PC-3 (cell line): ENCODE measurements around the gene ZACN.
"Not testable (repeated sequence)": the region's sequence is repeated elsewhere in the genome, so short reads cannot be mapped to it uniquely, and the experiment has no call there.

Experiments
- CTCF ChIP-seq: fragments of 300-600 bp; sonication (generic); conservative IDR thresholded peaks from 2 replicates; pipeline ENCODE4 v1.5.1; 2017; ENCODE audit warnings: antibody characterized with exemption, low read depth, mild to moderate bottlenecking, low read length
- EZH2 ChIP-seq: fragments of 300-600 bp; sonication (generic); IDR thresholded peaks from one replicate; pipeline ENCODE4 v1.6.1; 2017; ENCODE audit warnings: antibody characterized with exemption, mild to moderate bottlenecking, low read length; ENCODE audit not compliant: unreplicated experiment

DNA sequence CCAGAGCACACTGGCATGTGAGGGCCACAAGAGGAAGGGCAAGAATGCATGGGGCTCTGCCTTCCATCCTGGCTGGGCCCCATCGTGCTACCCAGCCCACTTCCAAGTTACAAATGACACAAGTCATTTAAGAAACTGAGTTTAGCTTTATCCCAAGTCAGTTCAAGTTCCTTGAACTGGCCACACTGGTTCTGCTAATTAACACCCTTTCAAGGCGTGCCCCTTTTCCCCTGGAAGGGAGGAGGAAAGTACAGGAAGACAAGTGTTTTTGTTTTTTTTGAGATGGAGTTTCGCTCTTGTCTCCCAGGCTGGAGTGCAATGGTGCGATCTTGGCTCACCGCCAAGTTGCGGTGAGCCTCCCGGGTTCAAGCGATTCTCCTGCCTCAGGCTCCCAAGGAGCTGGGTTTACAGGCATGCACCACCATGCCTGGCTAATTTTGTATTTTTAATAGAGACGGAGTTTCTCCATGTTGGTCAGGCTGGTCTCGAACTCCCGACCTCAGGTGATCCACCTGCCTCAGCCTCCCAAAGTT, 34.4 kb upstream of the ZACN start:
- not testable (repeated sequence) for TF ChIP-seq CTCF, EZH2
